ENCODE measurements around the gene KIF2C. TPM values are rescaled to one million over a fixed set of nuclear protein-coding genes. Genes with fewer than 3 reads are reported as not detected.
"Not testable (repeated sequence)": the region's sequence is repeated elsewhere in the genome, so short reads cannot be mapped to it uniquely, and the experiment has no call there.

The KIF2C gene
- total RNA-seq, 4 donors from 2014 or later: 2.1 to 5.0 (median 3.9) TPM

- 92% methylated on average over 3 of the region's 3 CpGs for WGBS
- Histone ChIP-seq H3K36me3 (no peaks in the 10 kb centered on the region), H3K27me3 (no peaks in the 10 kb centered on the region), H3K4me1 (no peaks in the 10 kb centered on the region), H3K27ac (no peak overlapping the region), H3K4me3 (no peak overlapping the region), H3K9me3 (no peaks in the 10 kb centered on the region)
- TF ChIP-seq POLR2A (IDR thresholded peaks at IDR 0.05) (no peak), EP300 (IDR thresholded peaks at IDR 0.05) (no peak), POLR2AphosphoS5 (IDR thresholded peaks at IDR 0.05) (no peak), CTCF (IDR thresholded peaks at IDR 0.05) (no peak)
- DNase-seq (ENCODE audit: low spot score in 2 of 2): no peak
Observed at GRCh38 chr1:44747878-44748277, 8.2 kb downstream of the KIF2C start.

- 95% methylated on average over 2 of the region's 2 CpGs for WGBS
- no peaks in the 10 kb centered on the region for H3K27me3 ChIP-seq
- no peak overlapping the region for H3K27ac ChIP-seq
- H3K4me3 ChIP-seq: no peak overlapping the region
- H3K4me1 ChIP-seq: no peaks in the 10 kb centered on the region
- DNase-seq (ENCODE audit: low spot score in 2 of 2): no peak
- no peaks in the 10 kb centered on the region for H3K9me3 ChIP-seq
- TF ChIP-seq EP300 (IDR thresholded peaks at IDR 0.05): no peak
- no peak for TF ChIP-seq POLR2A (IDR thresholded peaks at IDR 0.05)
- TF ChIP-seq CTCF (IDR thresholded peaks at IDR 0.05): no peak
- TF ChIP-seq POLR2AphosphoS5 (IDR thresholded peaks at IDR 0.05): no peak
- H3K36me3 ChIP-seq: no peaks in the 10 kb centered on the region
Observed at GRCh38 chr1:44757420-44757819, 17.8 kb downstream of the KIF2C start.

- Histone ChIP-seq H3K9me3 (no peaks in the 10 kb centered on the region), H3K36me3 (no peaks in the 10 kb centered on the region), H3K4me3 (no peak overlapping the region), H3K27ac (no peak overlapping the region), H3K4me1 (no peaks in the 10 kb centered on the region), H3K27me3 (no peaks in the 10 kb centered on the region)
- DNase-seq (ENCODE audit: low spot score in 2 of 2): no peak
- WGBS: 85% methylated on average over 11 of the region's 11 CpGs
- TF ChIP-seq EP300 (IDR thresholded peaks at IDR 0.05) (no peak), CTCF (IDR thresholded peaks at IDR 0.05) (no peak), POLR2A (IDR thresholded peaks at IDR 0.05) (no peak), POLR2AphosphoS5 (IDR thresholded peaks at IDR 0.05) (no peak)
Observed at GRCh38 chr1:44759077-44759476, 19.4 kb downstream of the KIF2C start.

GRCh38 chr1:44760876-44761275 is 21.2 kb downstream of the KIF2C start:
- no peak for DNase-seq (ENCODE audit: low spot score in 2 of 2)
- Histone ChIP-seq H3K4me3 (no peak overlapping the region), H3K36me3 (no peaks in the 10 kb centered on the region), H3K9me3 (no peaks in the 10 kb centered on the region), H3K27me3 (no peaks in the 10 kb centered on the region), H3K27ac (no peak overlapping the region), H3K4me1 (no peaks in the 10 kb centered on the region)
- no peak for TF ChIP-seq CTCF (IDR thresholded peaks at IDR 0.05)
- no peak for TF ChIP-seq EP300 (IDR thresholded peaks at IDR 0.05)
- no peak for TF ChIP-seq POLR2AphosphoS5 (IDR thresholded peaks at IDR 0.05)
- TF ChIP-seq POLR2A (IDR thresholded peaks at IDR 0.05): no peak
- 85% methylated on average over 3 of the region's 3 CpGs for WGBS

- H3K4me1 ChIP-seq; H3K9me3 ChIP-seq; DNase-seq (ENCODE audit: low spot score in 2 of 2); H3K4me3 ChIP-seq; H3K36me3 ChIP-seq; H3K27me3 ChIP-seq; H3K27ac ChIP-seq: not testable (repeated sequence)
- 95% methylated on average over 6 of the region's 6 CpGs for WGBS
Observed at GRCh38 chr1:44766421-44766820, 26.8 kb downstream of the KIF2C start.

Data from suprapubic skin (tissue), 4 donors.